Breast epithelium (tissue), 3 donors: ENCODE measurements around the gene AGER.

Experiments
- CTCF ChIP-seq, 3 donors: fragments of 450-650 bp; IDR thresholded peaks; one replicate each; pipeline ENCODE4 v1.5.1; 2016 to 2017; ENCODE audit warnings: antibody characterized with exemption in 3 of 3, mild to moderate bottlenecking in 3 of 3, moderate library complexity in 3 of 3
- POLR2A ChIP-seq: fragments of 450-650 bp; IDR thresholded peaks from one replicate; pipeline ENCODE4 v1.6.1; 2016; ENCODE audit warnings: antibody characterized with exemption, mild to moderate bottlenecking, moderate library complexity
- POLR2AphosphoS5 ChIP-seq, 3 donors: sonication (generic); formaldehyde crosslinking; IDR thresholded peaks; one replicate each; pipeline ENCODE4 v1.6.1; 2017; ENCODE audit warnings: antibody characterized with exemption in 3 of 3

GRCh38 chr6:32198345-32198696 lies 14.3 kb upstream of the AGER start:
- TF ChIP-seq CTCF (IDR thresholded peaks at IDR 0.05) (no peak), POLR2A (no peak), POLR2AphosphoS5 (IDR thresholded peaks at IDR 0.05) (no peak)
